ENCODE measurements around the gene COX14.
"Not testable (repeated sequence)": the region's sequence is repeated elsewhere in the genome, so short reads cannot be mapped to it uniquely, and the experiment has no call there.

COX14 gene

GRCh38 chr12:50111693-50112455, at the start of gene COX14:
COX14 (plus strand) TSS chr12:50112236; CDS start chr12:50120044, 7,808 bp downstream.
- DNase-seq: peak; percentile 100

GRCh38 chr12:50062728-50063460, 49.1 kb upstream of the COX14 start:
- DNase-seq: peak; percentile 47

- DNase-seq: no peak
Measured at GRCh38 chr12:50065726-50066310, 46.2 kb upstream of the COX14 start.

GRCh38 chr12:50066402-50066801, 45.6 kb upstream of the COX14 start:
- peak; percentile 49 for DNase-seq

GRCh38 chr12:50069069-50069468, 43.0 kb upstream of the COX14 start:
- no peak for DNase-seq

- DNase-seq: no peak
Measured at GRCh38 chr12:50069539-50069938, 42.5 kb upstream of the COX14 start.

- DNase-seq: peak; percentile 89
Measured at GRCh38 chr12:50070314-50071060, 41.5 kb upstream of the COX14 start.

GRCh38 chr12:50072198-50072907, 39.7 kb upstream of the COX14 start:
- no peak for DNase-seq

GRCh38 chr12:50073206-50073605, 38.8 kb upstream of the COX14 start:
- no peak for DNase-seq

GRCh38 chr12:50073712-50074111, 38.3 kb upstream of the COX14 start:
- no peak for DNase-seq

GRCh38 chr12:50074936-50075807, 36.9 kb upstream of the COX14 start:
- DNase-seq: peak; percentile 89

- DNase-seq: no peak
Measured at GRCh38 chr12:50075808-50076170, 36.2 kb upstream of the COX14 start.

GRCh38 chr12:50077099-50077498, 34.9 kb upstream of the COX14 start:
- DNase-seq: no peak

- DNase-seq: no peak
Measured at GRCh38 chr12:50078281-50078680, 33.8 kb upstream of the COX14 start.

GRCh38 chr12:50079771-50080170, 32.3 kb upstream of the COX14 start:
- DNase-seq: no peak

- no peak for DNase-seq
Measured at GRCh38 chr12:50081096-50081808, 30.8 kb upstream of the COX14 start.

- no peak for DNase-seq
Measured at GRCh38 chr12:50082644-50083043, 29.4 kb upstream of the COX14 start.

- no peak for DNase-seq
Measured at GRCh38 chr12:50083301-50083700, 28.7 kb upstream of the COX14 start.

- not testable (repeated sequence) for DNase-seq
Measured at GRCh38 chr12:50084409-50084774, 27.6 kb upstream of the COX14 start.

GRCh38 chr12:50084775-50085614, 27.0 kb upstream of the COX14 start, which contains the start of gene SMARCD1:
SMARCD1 (plus strand) TSS chr12:50085342; CDS start chr12:50085370, 28 bp downstream.
- DNase-seq: peak; percentile 99
